ENCODE data around the gene CCDC142.

- no peak for TF ChIP-seq CTCF (IDR thresholded peaks at IDR 0.05)
- TF ChIP-seq EP300 (IDR thresholded peaks at IDR 0.05) = no peak
Observed at GRCh38 chr2:74511104-74511989, 28.5 kb upstream of the CCDC142 start.

Measured in stomach (tissue), 4 donors.